K562 (cell line): Measurements from ENCODE around the gene SLC13A3. TPM values are rescaled to one million over a fixed set of nuclear protein-coding genes. Genes with fewer than 3 reads are reported as not detected.

Experiments
- ATAC-seq: fragments of 200-7000 bp; cut with Tn5 transposase; 3 replicates; pipeline ENCODE4 v1.9.1; 2020; ENCODE audit warnings: moderate library complexity
- BruUV-seq: library from RNA; stranded (reverse); fragments of 400-500 nt; replicated peaks from 2 replicates; lab custom pipeline; 2021; lab: Mats Ljungman, UMichigan
- CTCF ChIA-PET: fragments of 300-600 bp; formaldehyde crosslinking; extraction: SDS; loops from one replicate; lab custom pipeline; 2021; ENCODE audit warnings: low intra/inter-chr PET ratio; lab: Yijun Ruan, JAX
- POLR2A ChIA-PET: fragments of 300-600, 350-650 bp; sonication (Branson Sonifier 250); formaldehyde crosslinking; extraction: SDS; loops from one replicate; lab custom pipeline; 2021; ENCODE audit warnings: antibody characterized with exemption, inconsistent platforms; lab: Yijun Ruan, JAX
- DNase-seq, 4 experiments: peaks; one replicate each; pipeline versions ENCODE4 v3.0.0 to v3.0.0-alpha.2; 2011 to 2018; ENCODE audit warnings: low spot score in 3 of 4, mixed read lengths in 3 of 4; ENCODE audit errors: extremely low read depth in 1 of 4
- FAIRE-seq: peaks from 2 replicates; lab custom pipeline; 2011; peaks lifted over from hg19 to GRCh38; lab: Jason Lieb, UNC
- H2AFZ ChIP-seq: 2 replicates; pipeline ENCODE4 v1.6.0; 2011; ENCODE audit warnings: low read depth, low read length, control low read depth, inconsistent platforms
- H3K27ac ChIP-seq: fragments of 200-600 bp; 3 replicates; pipeline ENCODE4 v1.8.0; 2011; ENCODE audit warnings: low read depth, mild to moderate bottlenecking, control low read depth, inconsistent platforms, low read length, moderate library complexity, mixed read lengths; ENCODE audit errors: extremely low read depth
- H3K27me3 ChIP-seq, 2 experiments: fragments of 300-600 bp in 1 of 2; 2 replicates in 1 of 2; 3 replicates in 1 of 2; pipeline versions ENCODE4 v1.6.0 to v1.8.0; 2011; ENCODE audit warnings: inconsistent platforms in 2 of 2, low read length in 2 of 2, mild to moderate bottlenecking in 1 of 2, mixed read lengths in 1 of 2, moderate library complexity in 1 of 2; ENCODE audit not compliant: control insufficient read depth in 2 of 2, insufficient read depth in 2 of 2
- H3K36me3 ChIP-seq: fragments of 300-600 bp; 3 replicates; pipeline ENCODE4 v1.8.0; 2011; ENCODE audit warnings: mild to moderate bottlenecking, low read length, inconsistent platforms; ENCODE audit not compliant: control insufficient read depth, insufficient read depth
- H3K4me1 ChIP-seq, 2 experiments: fragments of 200-600 bp in 1 of 2; replicated peaks in 1 of 2; 2 replicates in 1 of 2; 3 replicates in 1 of 2; pipeline versions ENCODE4 v1.5.1 to v1.8.0; 2011; ENCODE audit warnings: inconsistent platforms in 2 of 2, low read length in 2 of 2, mild to moderate bottlenecking in 1 of 2, mixed read lengths in 1 of 2, moderate library complexity in 1 of 2; ENCODE audit not compliant: control insufficient read depth in 2 of 2, insufficient read depth in 2 of 2
- H3K4me2 ChIP-seq: 2 replicates; pipeline ENCODE4 v1.6.1; 2011; ENCODE audit warnings: low read length, control low read depth, inconsistent platforms, mixed read lengths; ENCODE audit not compliant: insufficient read depth
- H3K4me3 ChIP-seq: fragments of 200-600 bp; sonication (generic), shearing (Covaris generic); 2 replicates; pipeline ENCODE4 v1.5.1; 2016; ENCODE audit warnings: control low read depth, inconsistent platforms
- H3K79me2 ChIP-seq: fragments of 200-600 bp; 3 replicates; pipeline ENCODE4 v1.8.0; 2011; ENCODE audit warnings: low read length, inconsistent platforms; ENCODE audit not compliant: control insufficient read depth, insufficient read depth
- H3K9ac ChIP-seq, 2 experiments: 2 replicates each; pipeline versions ENCODE4 v1.6.0 to v1.6.1; 2011; ENCODE audit warnings: low read depth in 2 of 2, low read length in 2 of 2, control low read depth in 1 of 2, inconsistent platforms in 1 of 2, mild to moderate bottlenecking in 1 of 2, mixed read lengths in 1 of 2; ENCODE audit not compliant: insufficient read depth in 1 of 2
- H3K9me1 ChIP-seq: one replicate; pipeline ENCODE4 v1.6.0; 2011; ENCODE audit warnings: inconsistent platforms, mild to moderate bottlenecking, low read length, moderate library complexity; ENCODE audit not compliant: control insufficient read depth, insufficient read depth
- H3K9me3 ChIP-seq: replicated peaks from 2 replicates; pipeline ENCODE4 v1.5.1; 2011; ENCODE audit warnings: low read depth, low read length, inconsistent platforms; ENCODE audit not compliant: control insufficient read depth, insufficient read depth
- H4K20me1 ChIP-seq: replicated peaks from 2 replicates; pipeline ENCODE4 v1.6.1; 2011; ENCODE audit warnings: low read length, inconsistent platforms, mixed read lengths; ENCODE audit not compliant: control insufficient read depth, insufficient read depth
- ARNT ChIP-seq, 2 experiments: fragments of 450-650 bp; IDR thresholded peaks; 2 replicates each; pipeline ENCODE4 v1.6.1; 2016; ENCODE audit warnings: mild to moderate bottlenecking in 1 of 2
- CTCFL ChIP-seq: IDR thresholded peaks from 2 replicates; pipeline ENCODE4 v1.6.1; 2011; ENCODE audit warnings: borderline replicate concordance, low read depth, mild to moderate bottlenecking, moderate library complexity, low read length; ENCODE audit not compliant: insufficient read depth, poor library complexity, severe bottlenecking
- ERF ChIP-seq: fragments of 450-650 bp; formaldehyde crosslinking; IDR thresholded peaks from 2 replicates; pipeline ENCODE4 v1.4.0; 2020; ENCODE audit warnings: mild to moderate bottlenecking, mixed read lengths
- ETS1 ChIP-seq: conservative IDR thresholded peaks from 2 replicates; pipeline ENCODE4 v1.6.1; 2011; ENCODE audit warnings: low read depth, mild to moderate bottlenecking, low read length; ENCODE audit not compliant: control insufficient read depth
- EZH2 ChIP-seq: IDR thresholded peaks from 2 replicates; pipeline ENCODE4 v1.6.1; 2012; ENCODE audit warnings: low read depth, mild to moderate bottlenecking, inconsistent platforms, low read length, borderline replicate concordance
- HES1 ChIP-seq: fragments of 450-650 bp; IDR thresholded peaks from 2 replicates; pipeline ENCODE4 v1.6.1; 2016; ENCODE audit warnings: low read depth, mild to moderate bottlenecking, moderate library complexity
- HMG20A ChIP-seq: fragments of 450-650 bp; formaldehyde crosslinking; conservative IDR thresholded peaks from 2 replicates; pipeline ENCODE4 v1.4.0; 2020; ENCODE audit warnings: mild to moderate bottlenecking, mixed read lengths
- HNRNPUL1 ChIP-seq: fragments of 200-400 bp; formaldehyde crosslinking; IDR thresholded peaks from 2 replicates; pipeline ENCODE4 v1.6.1; 2017; ENCODE audit warnings: low read length
- KDM1A ChIP-seq, 2 experiments: fragments of 450-650 bp; IDR thresholded peaks; 2 replicates each; pipeline ENCODE4 v1.6.1; 2016; ENCODE audit warnings: mild to moderate bottlenecking in 2 of 2
- KDM2B ChIP-seq: fragments of 250-450 bp; sonication (Bioruptor Pico); IDR thresholded peaks from 2 replicates; pipeline ENCODE4 v1.8.0; 2021; ENCODE audit warnings: mild to moderate bottlenecking, moderate library complexity
- RBM25 ChIP-seq: fragments of 200-400 bp; formaldehyde crosslinking; IDR thresholded peaks from 2 replicates; pipeline ENCODE4 v1.6.1; 2018; ENCODE audit warnings: low read length, low read depth, moderate library complexity; ENCODE audit not compliant: severe bottlenecking
- TAL1 ChIP-seq: fragments of 450-650 bp; IDR thresholded peaks from 2 replicates; pipeline ENCODE4 v1.6.1; 2016; ENCODE audit warnings: mild to moderate bottlenecking
- ZFP36 ChIP-seq: fragments of 150-350 bp; IDR thresholded peaks from 2 replicates; pipeline ENCODE4 v1.6.1; 2018; ENCODE audit warnings: low read length, low read depth; ENCODE audit not compliant: partially characterized antibody
- ZKSCAN8 ChIP-seq: fragments of 200-800 bp; sonication (Bioruptor generic); IDR thresholded peaks from 2 replicates; pipeline ENCODE4 v1.6.1; 2016; ENCODE audit warnings: missing genetic modification characterization, missing compliant biosample characterization
- WGBS: fragments of 100-300 bp; shearing (Covaris generic); methylation state at CpG from one replicate; pipeline ENCODE4 v1.1.6; 2016; ENCODE audit warnings: low coverage, mixed read lengths; ENCODE audit not compliant: insufficient coverage; ENCODE audit errors: missing lambda C conversion rate; 5-methylcytosine and 5-hydroxymethylcytosine counted together
- in situ Hi-C: fragments of 300-500 bp; cut with MboI; formaldehyde crosslinking; loops from 4 replicates; pipeline ENCODE4 v1.15.0; 2018; ENCODE audit warnings: inconsistent platforms, mixed read lengths
- intact Hi-C: fragments of 100-400 bp; cut with micrococcal nuclease; formaldehyde crosslinking; loops from 2 replicates; pipeline ENCODE4 v1.14.2; 2022
- polyA plus RNA-seq, 8 experiments: library from polyadenylated mRNA; depleted of rRNA in 4 of 8; stranded (reverse) in 5 of 8; unstranded in 3 of 8; fragments of >200 nt; fragmentation: Nextera tagmentation in 2 of 8; fragmentation: Illumina TruSeq in 1 of 8; extraction: Ambion mirVana in 2 of 8; extraction: Trizol in 1 of 8; gene quantifications; 2 replicates each; pipeline versions ENCODE4 v1.2.1 to v1.2.3, GENCODE V29; 2011 to 2014; ENCODE audit warnings: inconsistent platforms in 1 of 8, missing spikeins in 1 of 8
- total RNA-seq, 7 experiments: library from RNA; depleted of rRNA in 6 of 7; stranded (reverse); fragments of >200 nt in 6 of 7; fragmentation: Illumina TruSeq in 2 of 7; extraction: Trizol in 2 of 7; gene quantifications; 2 replicates each; pipeline versions ENCODE4 v1.2.1 to v1.2.3, GENCODE V29; 2011 to 2021; ENCODE audit warnings: low replicate concordance in 1 of 7

Gene SLC13A3
- total and polyA plus RNA-seq, 9 of the 15 experiments (the other 6 are each of a cell fraction or from before 2014, with no cell fraction given), result 5.5 to 16.4 (median 8.5) TPM

GRCh38 chr20:46541229-46541935 lies 109.9 kb downstream of the SLC13A3 start:
- H3K4me3 ChIP-seq, result no peak overlapping the region
- H3K79me2 ChIP-seq, result no peaks in the 10 kb centered on the region
- ChIA-PET POLR2A (interaction anchor here (0.6 kb wide), 1 partner anchor 162 kb away, joined by 4 read pairs; no protein-coding TSS in a partner anchor), CTCF (no interaction called here)
- H3K9me3 ChIP-seq, result no peaks in the 10 kb centered on the region
- no peaks in the 10 kb centered on the region for H3K9me1 ChIP-seq
- ATAC-seq (no peak), FAIRE-seq (no peak), DNase-seq (no peak)
- intact Hi-C loops, result no loop called here
- no peaks in the 10 kb centered on the region for H3K36me3 ChIP-seq
- peaks cover 16 to 27% of the 10 kb centered on the region in 2 experiments; a peak in 4 of 5 replicates for H3K27me3 ChIP-seq
- no TSS peak for BruUV-seq
- H3K9ac ChIP-seq, result peak overlapping the region in 1 of 2 experiments; percentile 20; a peak in 1 of 4 replicates
- no peak overlapping the region for H2AFZ ChIP-seq
- H3K4me2 ChIP-seq, result no peak overlapping the region
- TF ChIP-seq HMG20A, result no peak
- no peak for TF ChIP-seq EZH2
- no peak for TF ChIP-seq ARNT (IDR thresholded peaks at IDR 0.05)
- no peak for TF ChIP-seq TAL1
- no peak for TF ChIP-seq KDM1A (IDR thresholded peaks at IDR 0.05)
- TF ChIP-seq HNRNPUL1, result no peak
- no peak for TF ChIP-seq KDM2B
- no peak for TF ChIP-seq ERF (CRISPR knock-in tag)
- TF ChIP-seq ETS1, result no peak
- no peak for TF ChIP-seq HES1
- peak; percentile 48 for TF ChIP-seq RBM25
- no peak for TF ChIP-seq CTCFL
- peak; percentile 52 for TF ChIP-seq ZFP36
- TF ChIP-seq ZKSCAN8 (CRISPR knock-in tag), result no peak
- H3K4me1 ChIP-seq, result peaks cover 0 to 15% of the 10 kb centered on the region in 2 experiments; a peak in 1 of 5 replicates
- WGBS, result 4% methylated on average over 29 of the region's 36 CpGs
- in situ Hi-C loops, result no loop called here
- no peaks in the 10 kb centered on the region for H4K20me1 ChIP-seq
- H3K27ac ChIP-seq, result no peak overlapping the region
